Measurements from ENCODE around the gene INAFM2. TPM values are rescaled to one million over a fixed set of nuclear protein-coding genes. Genes with fewer than 3 reads are reported as not detected.

Gene INAFM2
- total and polyA plus RNA-seq, 9 donors = 7.4 to 50.6 (median 30.6) TPM

DNA sequence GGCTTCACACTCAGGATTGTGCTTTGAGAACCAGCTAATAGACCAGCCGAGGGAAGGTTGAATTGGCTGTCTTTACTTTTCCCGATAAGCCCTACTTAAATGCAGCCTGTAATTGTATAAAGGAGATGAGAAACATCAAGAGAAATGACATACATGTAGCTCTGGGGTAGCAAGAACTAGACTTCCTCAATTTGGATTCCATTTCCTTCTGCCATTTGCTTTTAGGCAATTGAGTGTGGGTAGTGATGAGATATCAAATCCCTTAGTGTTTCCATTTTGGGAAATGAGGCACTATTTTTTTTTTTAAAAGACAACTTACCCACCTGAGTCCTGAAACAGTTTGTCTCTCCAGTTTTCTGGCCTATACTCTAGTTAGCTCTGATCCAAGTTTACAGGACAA, 2.2 kb downstream of the INAFM2 start:
- no peak overlapping the region for H3K4me3 ChIP-seq
- TF ChIP-seq, protein P1, sequence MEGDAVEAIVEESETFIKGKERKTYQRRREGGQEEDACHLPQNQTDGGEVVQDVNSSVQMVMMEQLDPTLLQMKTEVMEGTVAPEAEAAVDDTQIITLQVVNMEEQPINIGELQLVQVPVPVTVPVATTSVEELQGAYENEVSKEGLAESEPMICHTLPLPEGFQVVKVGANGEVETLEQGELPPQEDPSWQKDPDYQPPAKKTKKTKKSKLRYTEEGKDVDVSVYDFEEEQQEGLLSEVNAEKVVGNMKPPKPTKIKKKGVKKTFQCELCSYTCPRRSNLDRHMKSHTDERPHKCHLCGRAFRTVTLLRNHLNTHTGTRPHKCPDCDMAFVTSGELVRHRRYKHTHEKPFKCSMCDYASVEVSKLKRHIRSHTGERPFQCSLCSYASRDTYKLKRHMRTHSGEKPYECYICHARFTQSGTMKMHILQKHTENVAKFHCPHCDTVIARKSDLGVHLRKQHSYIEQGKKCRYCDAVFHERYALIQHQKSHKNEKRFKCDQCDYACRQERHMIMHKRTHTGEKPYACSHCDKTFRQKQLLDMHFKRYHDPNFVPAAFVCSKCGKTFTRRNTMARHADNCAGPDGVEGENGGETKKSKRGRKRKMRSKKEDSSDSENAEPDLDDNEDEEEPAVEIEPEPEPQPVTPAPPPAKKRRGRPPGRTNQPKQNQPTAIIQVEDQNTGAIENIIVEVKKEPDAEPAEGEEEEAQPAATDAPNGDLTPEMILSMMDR (IDR thresholded peaks at IDR 0.05) = no peak
- TF ChIP-seq POLR2A (IDR thresholded peaks at IDR 0.05) = no peak
- TF ChIP-seq EP300 (IDR thresholded peaks at IDR 0.05) = no peak
- intact Hi-C loops (cut with DNase I) = no loop called here
- DNase-seq = no peak
- H3K36me3 ChIP-seq = no peaks in the 10 kb centered on the region
- no peak overlapping the region for H3K27ac ChIP-seq
- WGBS, 3 donors = 88 to 98% (median 96%) methylated on average over 2 of the region's 2 CpGs
- peaks cover 15% of the 10 kb centered on the region for H3K4me1 ChIP-seq (ENCODE audit: insufficient read depth)
- no peaks in the 10 kb centered on the region for H3K27me3 ChIP-seq
- no peaks in the 10 kb centered on the region for H3K9me3 ChIP-seq

DNA sequence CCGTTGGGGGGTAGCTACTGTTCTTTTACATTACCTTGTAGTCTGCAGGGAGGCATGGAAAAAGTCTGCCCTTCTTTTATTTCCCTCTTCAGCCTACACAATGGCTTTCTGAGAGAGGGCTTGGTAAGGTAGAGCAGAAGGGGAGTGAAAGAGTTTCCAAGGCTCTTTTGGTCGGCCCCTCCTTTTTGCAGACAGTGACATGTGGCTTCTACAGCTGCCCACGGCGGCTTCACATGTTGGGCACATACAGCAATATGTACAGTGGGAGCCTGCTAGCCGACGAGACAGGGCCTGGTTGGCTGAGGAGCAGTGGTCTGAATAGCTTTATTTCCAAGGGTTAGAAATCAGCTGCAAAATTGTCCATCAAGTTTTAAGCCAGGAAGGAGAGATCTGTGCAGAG, 4.0 kb downstream of the INAFM2 start:
- Histone ChIP-seq H3K27me3 (no peaks in the 10 kb centered on the region), H3K4me3 (no peak overlapping the region), H3K36me3 (no peaks in the 10 kb centered on the region), H3K27ac (no peak overlapping the region), H3K9me3 (no peaks in the 10 kb centered on the region), H3K4me1 (ENCODE audit: insufficient read depth) (peaks cover 16% of the 10 kb centered on the region)
- intact Hi-C loops (cut with DNase I) = no loop called here
- 69 to 73% (median 71%) methylated on average over 6 of the region's 6 CpGs for WGBS, 3 donors
- DNase-seq = no peak
- no peak for TF ChIP-seq POLR2A (IDR thresholded peaks at IDR 0.05)
- TF ChIP-seq, protein P1 (IDR thresholded peaks at IDR 0.05) = no peak

DNA sequence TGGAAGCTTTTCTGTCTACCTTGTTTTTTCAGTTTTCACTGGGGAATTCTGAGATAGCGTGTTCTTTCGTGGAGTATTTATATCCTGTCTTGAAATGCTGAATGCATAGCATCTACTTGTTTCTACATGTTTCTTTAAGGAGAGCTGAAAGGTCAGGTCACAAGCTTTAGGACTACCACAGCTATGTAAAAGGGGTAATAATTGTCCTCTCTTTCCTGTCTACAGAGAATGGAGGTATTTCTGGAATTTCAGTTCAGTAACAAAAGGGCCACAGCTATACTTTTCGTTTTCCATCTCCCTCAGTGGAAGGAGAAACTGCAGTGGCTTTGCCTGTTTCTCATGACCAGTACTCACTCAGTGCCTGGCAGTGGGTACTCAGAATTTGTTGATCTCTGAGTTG, 4.7 kb downstream of the INAFM2 start:
- Histone ChIP-seq H3K4me3 (no peak overlapping the region), H3K27me3 (no peaks in the 10 kb centered on the region), H3K36me3 (no peaks in the 10 kb centered on the region), H3K4me1 (ENCODE audit: insufficient read depth) (peaks cover 14% of the 10 kb centered on the region), H3K9me3 (no peaks in the 10 kb centered on the region), H3K27ac (peak overlapping the region in 1 of 2 donors; percentile 63)
- TF ChIP-seq POLR2A (IDR thresholded peaks at IDR 0.05) = no peak
- TF ChIP-seq, protein P1 (IDR thresholded peaks at IDR 0.05) = no peak
- no peak for TF ChIP-seq EP300 (IDR thresholded peaks at IDR 0.05)
- 22 to 45% (median 24%) methylated on average over 3 of the region's 3 CpGs for WGBS, 3 donors
- intact Hi-C loops (cut with DNase I) = no loop called here
- DNase-seq = no peak

DNA sequence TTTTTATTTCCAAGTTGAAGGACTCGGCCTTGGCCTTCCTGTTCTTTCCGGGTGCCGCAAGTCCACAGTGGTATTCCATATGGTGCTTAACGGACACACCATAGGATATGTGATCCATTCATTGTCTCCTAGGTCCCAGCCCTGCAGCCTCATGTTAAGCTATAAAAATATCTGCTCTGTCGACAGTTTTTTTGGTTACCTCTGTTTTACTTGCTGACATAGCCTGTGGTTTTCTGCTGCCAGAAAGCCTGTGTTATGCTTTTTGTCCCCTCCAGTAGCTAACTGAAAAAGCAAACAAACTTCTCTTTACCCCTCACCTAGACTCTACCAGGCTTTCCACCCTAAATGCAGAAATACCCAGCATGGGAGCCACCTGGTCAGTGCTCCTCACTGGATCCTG, 5.3 kb downstream of the INAFM2 start:
- 29 to 57% (median 38%) methylated on average over 5 of the region's 5 CpGs for WGBS, 3 donors
- intact Hi-C loops (cut with DNase I) = no loop called here

More for the DNA sequence above, 5.3 kb downstream of the INAFM2 start:
- no peaks in the 10 kb centered on the region for H3K27me3 ChIP-seq
- no peak for TF ChIP-seq EP300 (IDR thresholded peaks at IDR 0.05)
- no peak for TF ChIP-seq POLR2A (IDR thresholded peaks at IDR 0.05)
- TF ChIP-seq, protein P1 (IDR thresholded peaks at IDR 0.05) = no peak
- peak overlapping the region in 1 of 2 donors; percentile 63 for H3K27ac ChIP-seq
- peaks cover 14% of the 10 kb centered on the region for H3K4me1 ChIP-seq (ENCODE audit: insufficient read depth)
- no peaks in the 10 kb centered on the region for H3K36me3 ChIP-seq
- no peak for DNase-seq
- no peak overlapping the region for H3K4me3 ChIP-seq
- no peaks in the 10 kb centered on the region for H3K9me3 ChIP-seq

Data from ovary (tissue), 9 donors.